K562 (cell line): ENCODE measurements around the gene LILRB3. TPM values are rescaled to one million over a fixed set of nuclear protein-coding genes. Genes with fewer than 3 reads are reported as not detected.

Source experiments
- ARID3B ChIP-seq: fragments of 250-450 bp; sonication (Bioruptor Pico); IDR thresholded peaks from 2 replicates; pipeline ENCODE4 v1.4.0; 2020; ENCODE audit warnings: borderline replicate concordance
- CAMTA2 ChIP-seq: fragments of 250-450 bp; sonication (Bioruptor Pico); conservative IDR thresholded peaks from 2 replicates; pipeline ENCODE4 v1.5.1; 2022
- CHD7 ChIP-seq: fragments of 200-600 bp; sonication (generic); IDR thresholded peaks from one replicate; pipeline ENCODE4 v1.6.1; 2012; ENCODE audit warnings: mild to moderate bottlenecking, low read depth, low read length, inconsistent platforms
- PHTF2 ChIP-seq: fragments of 250-450 bp; sonication (Bioruptor Pico); IDR thresholded peaks from 2 replicates; pipeline ENCODE4 v1.5.0; 2021; ENCODE audit warnings: mild to moderate bottlenecking
- XRCC5 ChIP-seq: fragments of 200-400 bp; formaldehyde crosslinking; IDR thresholded peaks from 2 replicates; pipeline ENCODE4 v1.6.1; 2017; ENCODE audit warnings: low read depth, mild to moderate bottlenecking, low read length
- ZBTB26 ChIP-seq: fragments of 450-650 bp; formaldehyde crosslinking; IDR thresholded peaks from 2 replicates; pipeline ENCODE4 v1.4.0; 2022; ENCODE audit warnings: missing genetic modification characterization
- ZNF445 ChIP-seq: fragments of 250-450 bp; sonication (Bioruptor Pico); IDR thresholded peaks from 2 replicates; pipeline ENCODE4 v1.4.0; 2020; ENCODE audit warnings: low read depth, mild to moderate bottlenecking, moderate library complexity
- ZNF518B ChIP-seq: fragments of 250-450 bp; sonication (Bioruptor Pico); IDR thresholded peaks from 2 replicates; pipeline ENCODE4 v1.5.0; 2021; ENCODE audit warnings: mild to moderate bottlenecking, moderate library complexity
- polyA plus RNA-seq, 8 experiments: library from polyadenylated mRNA; depleted of rRNA in 4 of 8; stranded (reverse) in 5 of 8; unstranded in 3 of 8; fragments of >200 nt; fragmentation: Nextera tagmentation in 2 of 8; fragmentation: Illumina TruSeq in 1 of 8; extraction: Ambion mirVana in 2 of 8; extraction: Trizol in 1 of 8; gene quantifications; 2 replicates each; pipeline versions ENCODE4 v1.2.1 to v1.2.3, GENCODE V29; 2011 to 2014; ENCODE audit warnings: inconsistent platforms in 1 of 8, missing spikeins in 1 of 8
- total RNA-seq, 7 experiments: library from RNA; depleted of rRNA in 6 of 7; stranded (reverse); fragments of >200 nt in 6 of 7; fragmentation: Illumina TruSeq in 2 of 7; extraction: Trizol in 2 of 7; gene quantifications; 2 replicates each; pipeline versions ENCODE4 v1.2.1 to v1.2.3, GENCODE V29; 2011 to 2021; ENCODE audit warnings: low replicate concordance in 1 of 7

Gene LILRB3
- total and polyA plus RNA-seq, 9 of the 15 experiments (the other 6 are each of a cell fraction or from before 2014, with no cell fraction given): 0.01 to 0.09 TPM; not detected in 7

- TF ChIP-seq CHD7 (no peak), ARID3B (CRISPR knock-in tag) (no peak), ZNF445 (no peak), ZNF518B (CRISPR knock-in tag) (no peak), XRCC5 (no peak), PHTF2 (CRISPR knock-in tag) (no peak), ZBTB26 (CRISPR knock-in tag) (peak; percentile 83; the same call in 1 of the 2 replicates), CAMTA2 (CRISPR knock-in tag) (no peak)
Measured at GRCh38 chr19:54207983-54208783, 14.6 kb downstream of the LILRB3 start (continued).
